ENCODE data around the gene AFF4. TPM values are rescaled to one million over a fixed set of nuclear protein-coding genes. Genes with fewer than 3 reads are reported as not detected.

The AFF4 gene
- total and polyA plus RNA-seq, 2 donors (not counting 1 experiment from before 2014, with no cell fraction given) = 16.2 to 81.5 TPM

DNA sequence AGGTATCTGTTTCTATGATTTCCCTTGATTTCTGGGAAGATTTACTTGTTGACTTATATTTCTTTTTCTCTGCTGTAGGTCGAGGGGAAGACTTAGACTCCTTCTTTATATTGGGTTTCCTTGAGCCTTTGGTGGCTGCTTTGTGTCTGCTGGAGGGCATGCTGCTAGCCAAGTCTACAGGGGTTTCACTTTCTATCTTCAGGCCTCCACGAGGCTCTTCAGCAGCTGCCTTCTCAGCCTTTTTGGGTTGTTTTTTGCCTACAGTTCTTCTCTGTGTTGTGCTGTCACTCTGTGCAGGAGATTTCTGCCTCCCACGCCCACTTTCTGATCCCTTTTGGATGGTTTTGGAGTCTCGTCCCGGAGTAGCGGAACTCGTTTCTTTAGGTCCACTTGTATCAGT, 66.7 kb downstream of the AFF4 start:
- CTCF ChIA-PET = interaction anchor here (1.4 kb wide), 1 partner anchor 14 kb away, joined by 3 read pairs; no protein-coding TSS in a partner anchor

DNA sequence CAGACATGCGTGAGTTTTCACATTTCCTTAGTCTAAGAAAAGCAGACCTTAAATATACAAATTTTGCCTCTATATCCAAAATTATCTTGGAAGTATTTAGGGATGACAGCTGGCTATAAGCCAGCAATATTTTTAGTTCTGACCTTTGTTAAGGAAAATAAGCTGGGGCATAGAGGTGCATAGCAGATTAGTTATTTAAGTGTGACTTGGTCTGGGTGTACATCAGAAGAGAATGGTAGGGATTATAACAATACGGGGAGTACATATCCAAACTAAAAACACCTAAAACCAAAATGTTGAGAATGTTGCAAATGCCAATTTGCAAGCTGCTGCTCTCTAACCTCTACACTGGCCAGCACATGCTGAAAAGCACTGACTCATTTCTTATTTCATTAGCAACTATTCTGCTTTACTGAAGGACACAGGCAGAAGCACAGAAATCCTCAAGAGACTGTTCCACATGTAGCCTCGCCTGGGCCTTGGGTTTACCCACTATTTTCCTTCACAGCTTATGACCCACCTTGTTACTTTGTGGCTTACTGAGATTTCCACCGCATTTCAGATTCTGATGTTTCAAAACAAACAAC, 67.6 kb downstream of the AFF4 start:
- Mint-ChIP-seq H3K4me1 (no peaks in the 10 kb centered on the region), H3K27ac (no peak overlapping the region), H3K27me3 (no peaks in the 10 kb centered on the region), H3K9me3 (ENCODE audit: insufficient read depth) (no peaks in the 10 kb centered on the region), H3K4me3 (no peak overlapping the region)
- Histone ChIP-seq H3K36me3 (replicated peaks in 1 of 2; ENCODE audit: control extremely low read depth in 1 of 2, control insufficient read depth in 1 of 2, extremely low read depth in 1 of 2, insufficient read depth in 2 of 2, low read length in 1 of 2) (peaks cover 20 to 77% of the 10 kb centered on the region in 2 experiments), H3K9me3 (ENCODE audit: control extremely low read depth in 1 of 3, control insufficient read depth in 2 of 3, insufficient read depth in 1 of 3, low read length in 2 of 3) (no peaks in the 10 kb centered on the region), H3K4me2 (replicated peaks; ENCODE audit: low read depth, low read length, poor library complexity, severe bottlenecking) (no peak overlapping the region), H3K4me3 (ENCODE audit: control extremely low read depth in 1 of 5, extremely low read depth in 1 of 5, insufficient read depth in 1 of 5, low read depth in 2 of 5, low read length in 4 of 5) (no peak overlapping the region), H3K9ac (ENCODE audit: low read length) (no peak overlapping the region), H2AFZ (ENCODE audit: insufficient read depth, low read depth, low read length, poor library complexity, severe bottlenecking) (no peak overlapping the region), H4K20me1 (ENCODE audit: control insufficient read depth, insufficient read depth, low read length, poor library complexity, severe bottlenecking) (no peaks in the 10 kb centered on the region), H3K4me1 (ENCODE audit: control insufficient read depth in 2 of 2, insufficient read depth in 2 of 2, low read length in 2 of 2) (no peaks in the 10 kb centered on the region), H3K27ac (ENCODE audit: low read length in 2 of 2) (no peak overlapping the region), H3K27me3 (replicated peaks in 1 of 4; ENCODE audit: control extremely low read depth in 1 of 4, control insufficient read depth in 3 of 4, insufficient read depth in 4 of 4, low read length in 3 of 4) (no peaks in the 10 kb centered on the region), H3K79me2 (ENCODE audit: control insufficient read depth, insufficient read depth, low read length) (peaks cover 8% of the 10 kb centered on the region)
- TF ChIP-seq EZH2 (IDR thresholded peaks at IDR 0.05; ENCODE audit: borderline replicate concordance, insufficient read depth, low read depth, low read length, poor library complexity, severe bottlenecking) = no peak
- TF ChIP-seq, protein P1, sequence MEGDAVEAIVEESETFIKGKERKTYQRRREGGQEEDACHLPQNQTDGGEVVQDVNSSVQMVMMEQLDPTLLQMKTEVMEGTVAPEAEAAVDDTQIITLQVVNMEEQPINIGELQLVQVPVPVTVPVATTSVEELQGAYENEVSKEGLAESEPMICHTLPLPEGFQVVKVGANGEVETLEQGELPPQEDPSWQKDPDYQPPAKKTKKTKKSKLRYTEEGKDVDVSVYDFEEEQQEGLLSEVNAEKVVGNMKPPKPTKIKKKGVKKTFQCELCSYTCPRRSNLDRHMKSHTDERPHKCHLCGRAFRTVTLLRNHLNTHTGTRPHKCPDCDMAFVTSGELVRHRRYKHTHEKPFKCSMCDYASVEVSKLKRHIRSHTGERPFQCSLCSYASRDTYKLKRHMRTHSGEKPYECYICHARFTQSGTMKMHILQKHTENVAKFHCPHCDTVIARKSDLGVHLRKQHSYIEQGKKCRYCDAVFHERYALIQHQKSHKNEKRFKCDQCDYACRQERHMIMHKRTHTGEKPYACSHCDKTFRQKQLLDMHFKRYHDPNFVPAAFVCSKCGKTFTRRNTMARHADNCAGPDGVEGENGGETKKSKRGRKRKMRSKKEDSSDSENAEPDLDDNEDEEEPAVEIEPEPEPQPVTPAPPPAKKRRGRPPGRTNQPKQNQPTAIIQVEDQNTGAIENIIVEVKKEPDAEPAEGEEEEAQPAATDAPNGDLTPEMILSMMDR (IDR thresholded peaks at IDR 0.05) = no peak
- 82% methylated on average over 2 of the region's 4 CpGs for WGBS (ENCODE audit: insufficient coverage)
- POLR2A ChIA-PET = interaction anchor here (0.6 kb wide), 1 partner anchor 1391 kb away, joined by 5 read pairs; no protein-coding TSS in a partner anchor
- intact Hi-C loops (cut with micrococcal nuclease) = no loop called here
- DNase-seq = no peak
- no peak for ATAC-seq (ENCODE audit: low read depth)
- CTCF ChIA-PET = interaction anchor here (1.3 to 1.6 kb wide), 3 partner anchors 12 to 15 kb away, joined by 3 to 6 read pairs (median 3); no protein-coding TSS in a partner anchor

More for the DNA sequence above, 66.7 kb downstream of the AFF4 start:
- Mint-ChIP-seq H3K4me3 (no peak overlapping the region), H3K4me1 (no peaks in the 10 kb centered on the region), H3K9me3 (ENCODE audit: insufficient read depth) (no peaks in the 10 kb centered on the region), H3K27ac (no peak overlapping the region), H3K27me3 (no peaks in the 10 kb centered on the region)
- Histone ChIP-seq H3K27ac (ENCODE audit: low read length in 2 of 2) (no peak overlapping the region), H4K20me1 (ENCODE audit: control insufficient read depth, insufficient read depth, low read length, poor library complexity, severe bottlenecking) (no peaks in the 10 kb centered on the region), H3K27me3 (replicated peaks in 1 of 4; ENCODE audit: control extremely low read depth in 1 of 4, control insufficient read depth in 3 of 4, insufficient read depth in 4 of 4, low read length in 3 of 4) (no peaks in the 10 kb centered on the region), H3K79me2 (ENCODE audit: control insufficient read depth, insufficient read depth, low read length) (peaks cover 8% of the 10 kb centered on the region), H3K4me2 (replicated peaks; ENCODE audit: low read depth, low read length, poor library complexity, severe bottlenecking) (no peak overlapping the region), H3K9me3 (ENCODE audit: control extremely low read depth in 1 of 3, control insufficient read depth in 2 of 3, insufficient read depth in 1 of 3, low read length in 2 of 3) (no peaks in the 10 kb centered on the region), H3K4me1 (ENCODE audit: control insufficient read depth in 2 of 2, insufficient read depth in 2 of 2, low read length in 2 of 2) (no peaks in the 10 kb centered on the region), H3K36me3 (replicated peaks in 1 of 2; ENCODE audit: control extremely low read depth in 1 of 2, control insufficient read depth in 1 of 2, extremely low read depth in 1 of 2, insufficient read depth in 2 of 2, low read length in 1 of 2) (peaks cover 20 to 72% of the 10 kb centered on the region in 2 experiments), H2AFZ (ENCODE audit: insufficient read depth, low read depth, low read length, poor library complexity, severe bottlenecking) (no peak overlapping the region), H3K9ac (ENCODE audit: low read length) (no peak overlapping the region), H3K4me3 (ENCODE audit: control extremely low read depth in 1 of 5, extremely low read depth in 1 of 5, insufficient read depth in 1 of 5, low read depth in 2 of 5, low read length in 4 of 5) (no peak overlapping the region)
- WGBS (ENCODE audit: insufficient coverage) = 90% methylated on average over 6 of the region's 7 CpGs
- ATAC-seq (ENCODE audit: low read depth) (no peak), DNase-seq (no peak)
- POLR2A ChIA-PET = no interaction called here
- intact Hi-C loops (cut with micrococcal nuclease) = no loop called here
- TF ChIP-seq, protein P1 (IDR thresholded peaks at IDR 0.05) = no peak
- TF ChIP-seq EZH2 (IDR thresholded peaks at IDR 0.05; ENCODE audit: borderline replicate concordance, insufficient read depth, low read depth, low read length, poor library complexity, severe bottlenecking) = no peak

Measured in B cell (primary cell).